K562 (cell line): Measurements from ENCODE around the gene GNPTAB. TPM values are rescaled to one million over a fixed set of nuclear protein-coding genes. Genes with fewer than 3 reads are reported as not detected.
A peak's percentile ranks its signal among the peaks of the same experiment; 100 is the strongest.

Source experiments
- CXXC5 ChIP-seq: fragments of 250-450 bp; sonication (Bioruptor Pico); IDR thresholded peaks from 2 replicates; pipeline ENCODE4 v1.8.0; 2022; ENCODE audit warnings: inconsistent platforms, mild to moderate bottlenecking, moderate library complexity
- HDAC1 ChIP-seq, 2 experiments: fragments of 450-650 bp; IDR thresholded peaks; 2 replicates each; pipeline ENCODE4 v1.6.1; 2016 to 2017; ENCODE audit warnings: inconsistent platforms in 1 of 2, mild to moderate bottlenecking in 1 of 2, moderate library complexity in 1 of 2
- HDAC3 ChIP-seq: fragments of 450-650 bp; IDR thresholded peaks from 2 replicates; pipeline ENCODE4 v1.6.1; 2018; ENCODE audit warnings: borderline replicate concordance, mild to moderate bottlenecking, moderate library complexity; ENCODE audit not compliant: partially characterized antibody
- KDM5B ChIP-seq: fragments of 200-600 bp; sonication (generic); IDR thresholded peaks from 2 replicates; pipeline ENCODE4 v1.6.1; 2012; ENCODE audit warnings: low read depth, mild to moderate bottlenecking, moderate library complexity, low read length, control low read depth, inconsistent platforms; ENCODE audit not compliant: insufficient replicate concordance
- MECOM ChIP-seq: fragments of 250-450 bp; sonication (Bioruptor Pico); IDR thresholded peaks from 2 replicates; pipeline ENCODE4 v1.8.0; 2022; ENCODE audit warnings: inconsistent platforms
- MTA1 ChIP-seq: fragments of 450-650 bp; IDR thresholded peaks from 2 replicates; pipeline ENCODE4 v1.6.1; 2017; ENCODE audit warnings: borderline replicate concordance
- RBM25 ChIP-seq: fragments of 200-400 bp; formaldehyde crosslinking; IDR thresholded peaks from 2 replicates; pipeline ENCODE4 v1.6.1; 2018; ENCODE audit warnings: low read length, low read depth, moderate library complexity; ENCODE audit not compliant: severe bottlenecking
- RUNX1 ChIP-seq: sonication (generic); IDR thresholded peaks from 2 replicates; pipeline ENCODE4 v1.6.1; 2016; ENCODE audit warnings: antibody characterized with exemption, low read depth
- TRIM28 ChIP-seq: fragments of 450-650 bp; IDR thresholded peaks from 2 replicates; pipeline ENCODE4 v1.6.1; 2017
- polyA plus RNA-seq, 8 experiments: library from polyadenylated mRNA; depleted of rRNA in 4 of 8; stranded (reverse) in 5 of 8; unstranded in 3 of 8; fragments of >200 nt; fragmentation: Nextera tagmentation in 2 of 8; fragmentation: Illumina TruSeq in 1 of 8; extraction: Ambion mirVana in 2 of 8; extraction: Trizol in 1 of 8; gene quantifications; 2 replicates each; pipeline versions ENCODE4 v1.2.1 to v1.2.3, GENCODE V29; 2011 to 2014; ENCODE audit warnings: inconsistent platforms in 1 of 8, missing spikeins in 1 of 8
- total RNA-seq, 7 experiments: library from RNA; depleted of rRNA in 6 of 7; stranded (reverse); fragments of >200 nt in 6 of 7; fragmentation: Illumina TruSeq in 2 of 7; extraction: Trizol in 2 of 7; gene quantifications; 2 replicates each; pipeline versions ENCODE4 v1.2.1 to v1.2.3, GENCODE V29; 2011 to 2021; ENCODE audit warnings: low replicate concordance in 1 of 7
- TF ChIP-seq, protein P1 (sequence below): fragments of 450-650 bp; IDR thresholded peaks from 2 replicates; pipeline ENCODE4 v1.6.1; 2016
- TF ChIP-seq, protein P2 (sequence below): fragments of 250-450 bp; sonication (Bioruptor Pico); IDR thresholded peaks from 2 replicates; pipeline ENCODE4 v1.5.0; 2022; ENCODE audit warnings: mild to moderate bottlenecking
- TF ChIP-seq, protein P3 (sequence below), 2 experiments: fragments of 450-650 bp in 1 of 2; sonication (generic) in 1 of 2; formaldehyde crosslinking in 1 of 2; IDR thresholded peaks; 2 replicates each; pipeline versions ENCODE4 v1.7.1 to v1.9.0; 2016 to 2022; ENCODE audit warnings: inconsistent platforms in 1 of 2, mild to moderate bottlenecking in 1 of 2, missing genetic modification reagents in 1 of 2
- TF ChIP-seq, protein P4 (sequence below): fragments of 450-650 bp; formaldehyde crosslinking; IDR thresholded peaks from 2 replicates; pipeline ENCODE4 v1.4.0; 2020; ENCODE audit warnings: mild to moderate bottlenecking, mixed read lengths

The GNPTAB gene
- total and polyA plus RNA-seq, 9 of the 15 experiments (the other 6 are each of a cell fraction or from before 2014, with no cell fraction given) = 5.9 to 23.2 (median 19.3) TPM

DNA sequence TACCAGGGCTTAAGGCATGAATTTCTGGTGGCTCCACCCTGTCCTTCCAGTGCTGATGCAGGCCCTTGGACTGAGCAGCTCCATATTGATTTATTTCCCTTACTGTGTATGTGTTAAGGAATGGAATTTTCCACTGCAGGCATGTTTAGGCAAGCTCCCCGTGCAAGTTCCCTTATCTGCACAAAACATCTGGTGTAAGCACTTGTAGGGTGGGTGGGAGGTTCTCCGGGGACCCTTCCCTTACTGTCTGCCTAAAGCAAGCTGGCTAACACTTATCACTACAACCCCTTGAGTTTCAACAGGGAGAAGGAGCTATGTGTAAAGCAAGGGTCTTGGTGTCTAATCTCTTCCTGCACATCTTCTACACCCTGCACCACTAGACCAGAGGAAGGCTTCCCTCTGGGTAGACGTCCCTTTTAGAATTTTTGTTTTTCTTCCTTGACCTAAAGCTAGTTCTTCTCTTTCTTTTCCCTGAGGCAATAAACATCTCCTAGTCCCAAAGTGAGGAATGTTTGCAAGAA lies 24.7 kb upstream of the GNPTAB start (continued):
- TF ChIP-seq, protein P1, sequence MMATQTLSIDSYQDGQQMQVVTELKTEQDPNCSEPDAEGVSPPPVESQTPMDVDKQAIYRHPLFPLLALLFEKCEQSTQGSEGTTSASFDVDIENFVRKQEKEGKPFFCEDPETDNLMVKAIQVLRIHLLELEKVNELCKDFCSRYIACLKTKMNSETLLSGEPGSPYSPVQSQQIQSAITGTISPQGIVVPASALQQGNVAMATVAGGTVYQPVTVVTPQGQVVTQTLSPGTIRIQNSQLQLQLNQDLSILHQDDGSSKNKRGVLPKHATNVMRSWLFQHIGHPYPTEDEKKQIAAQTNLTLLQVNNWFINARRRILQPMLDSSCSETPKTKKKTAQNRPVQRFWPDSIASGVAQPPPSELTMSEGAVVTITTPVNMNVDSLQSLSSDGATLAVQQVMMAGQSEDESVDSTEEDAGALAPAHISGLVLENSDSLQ = peak; percentile 82
- TF ChIP-seq MTA1 (peak; percentile 84; the same call in 1 of the 2 replicates), KDM5B (no peak), HDAC1 (IDR thresholded peaks at IDR 0.05) (peak in 1 of 2 experiments; percentile 59; a peak in 2 of 4 replicates), RUNX1 (no peak), HDAC3 (peak; percentile 51), MECOM (CRISPR knock-in tag) (no peak), RBM25 (no peak), TRIM28 (0 out of 2 replicates have a peak, but pooled peaks have one; percentile 9), CXXC5 (CRISPR knock-in tag) (peak; percentile 29; the same call in 1 of the 2 replicates)
- TF ChIP-seq, protein P2, sequence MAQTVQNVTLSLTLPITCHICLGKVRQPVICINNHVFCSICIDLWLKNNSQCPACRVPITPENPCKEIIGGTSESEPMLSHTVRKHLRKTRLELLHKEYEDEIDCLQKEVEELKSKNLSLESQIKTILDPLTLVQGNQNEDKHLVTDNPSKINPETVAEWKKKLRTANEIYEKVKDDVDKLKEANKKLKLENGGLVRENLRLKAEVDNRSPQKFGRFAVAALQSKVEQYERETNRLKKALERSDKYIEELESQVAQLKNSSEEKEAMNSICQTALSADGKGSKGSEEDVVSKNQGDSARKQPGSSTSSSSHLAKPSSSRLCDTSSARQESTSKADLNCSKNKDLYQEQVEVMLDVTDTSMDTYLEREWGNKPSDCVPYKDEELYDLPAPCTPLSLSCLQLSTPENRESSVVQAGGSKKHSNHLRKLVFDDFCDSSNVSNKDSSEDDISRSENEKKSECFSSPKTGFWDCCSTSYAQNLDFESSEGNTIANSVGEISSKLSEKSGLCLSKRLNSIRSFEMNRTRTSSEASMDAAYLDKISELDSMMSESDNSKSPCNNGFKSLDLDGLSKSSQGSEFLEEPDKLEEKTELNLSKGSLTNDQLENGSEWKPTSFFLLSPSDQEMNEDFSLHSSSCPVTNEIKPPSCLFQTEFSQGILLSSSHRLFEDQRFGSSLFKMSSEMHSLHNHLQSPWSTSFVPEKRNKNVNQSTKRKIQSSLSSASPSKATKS (CRISPR knock-in tag) = no peak
- TF ChIP-seq, protein P3, sequence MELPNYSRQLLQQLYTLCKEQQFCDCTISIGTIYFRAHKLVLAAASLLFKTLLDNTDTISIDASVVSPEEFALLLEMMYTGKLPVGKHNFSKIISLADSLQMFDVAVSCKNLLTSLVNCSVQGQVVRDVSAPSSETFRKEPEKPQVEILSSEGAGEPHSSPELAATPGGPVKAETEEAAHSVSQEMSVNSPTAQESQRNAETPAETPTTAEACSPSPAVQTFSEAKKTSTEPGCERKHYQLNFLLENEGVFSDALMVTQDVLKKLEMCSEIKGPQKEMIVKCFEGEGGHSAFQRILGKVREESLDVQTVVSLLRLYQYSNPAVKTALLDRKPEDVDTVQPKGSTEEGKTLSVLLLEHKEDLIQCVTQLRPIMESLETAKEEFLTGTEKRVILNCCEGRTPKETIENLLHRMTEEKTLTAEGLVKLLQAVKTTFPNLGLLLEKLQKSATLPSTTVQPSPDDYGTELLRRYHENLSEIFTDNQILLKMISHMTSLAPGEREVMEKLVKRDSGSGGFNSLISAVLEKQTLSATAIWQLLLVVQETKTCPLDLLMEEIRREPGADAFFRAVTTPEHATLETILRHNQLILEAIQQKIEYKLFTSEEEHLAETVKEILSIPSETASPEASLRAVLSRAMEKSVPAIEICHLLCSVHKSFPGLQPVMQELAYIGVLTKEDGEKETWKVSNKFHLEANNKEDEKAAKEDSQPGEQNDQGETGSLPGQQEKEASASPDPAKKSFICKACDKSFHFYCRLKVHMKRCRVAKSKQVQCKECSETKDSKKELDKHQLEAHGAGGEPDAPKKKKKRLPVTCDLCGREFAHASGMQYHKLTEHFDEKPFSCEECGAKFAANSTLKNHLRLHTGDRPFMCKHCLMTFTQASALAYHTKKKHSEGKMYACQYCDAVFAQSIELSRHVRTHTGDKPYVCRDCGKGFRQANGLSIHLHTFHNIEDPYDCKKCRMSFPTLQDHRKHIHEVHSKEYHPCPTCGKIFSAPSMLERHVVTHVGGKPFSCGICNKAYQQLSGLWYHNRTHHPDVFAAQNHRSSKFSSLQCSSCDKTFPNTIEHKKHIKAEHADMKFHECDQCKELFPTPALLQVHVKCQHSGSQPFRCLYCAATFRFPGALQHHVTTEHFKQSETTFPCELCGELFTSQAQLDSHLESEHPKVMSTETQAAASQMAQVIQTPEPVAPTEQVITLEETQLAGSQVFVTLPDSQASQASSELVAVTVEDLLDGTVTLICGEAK (IDR thresholded peaks at IDR 0.05) = 0 out of 2 replicates have a peak, but pooled peaks have one; percentile 18
- TF ChIP-seq, protein P3 (CRISPR knock-in tag; IDR thresholded peaks at IDR 0.05) = no peak
- TF ChIP-seq, protein P4, sequence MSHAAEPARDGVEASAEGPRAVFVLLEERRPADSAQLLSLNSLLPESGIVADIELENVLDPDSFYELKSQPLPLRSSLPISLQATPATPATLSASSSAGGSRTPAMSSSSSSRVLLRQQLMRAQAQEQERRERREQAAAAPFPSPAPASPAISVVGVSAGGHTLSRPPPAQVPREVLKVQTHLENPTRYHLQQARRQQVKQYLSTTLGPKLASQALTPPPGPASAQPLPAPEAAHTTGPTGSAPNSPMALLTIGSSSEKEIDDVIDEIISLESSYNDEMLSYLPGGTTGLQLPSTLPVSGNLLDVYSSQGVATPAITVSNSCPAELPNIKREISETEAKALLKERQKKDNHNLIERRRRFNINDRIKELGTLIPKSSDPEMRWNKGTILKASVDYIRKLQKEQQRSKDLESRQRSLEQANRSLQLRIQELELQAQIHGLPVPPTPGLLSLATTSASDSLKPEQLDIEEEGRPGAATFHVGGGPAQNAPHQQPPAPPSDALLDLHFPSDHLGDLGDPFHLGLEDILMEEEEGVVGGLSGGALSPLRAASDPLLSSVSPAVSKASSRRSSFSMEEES (CRISPR knock-in tag) = no peak
